ENCODE measurements around the gene PEX12. TPM values are rescaled to one million over a fixed set of nuclear protein-coding genes. Genes with fewer than 3 reads are reported as not detected.

PEX12 gene
- total RNA-seq, 1 donor from 2014 or later: 4.4 TPM

DNA sequence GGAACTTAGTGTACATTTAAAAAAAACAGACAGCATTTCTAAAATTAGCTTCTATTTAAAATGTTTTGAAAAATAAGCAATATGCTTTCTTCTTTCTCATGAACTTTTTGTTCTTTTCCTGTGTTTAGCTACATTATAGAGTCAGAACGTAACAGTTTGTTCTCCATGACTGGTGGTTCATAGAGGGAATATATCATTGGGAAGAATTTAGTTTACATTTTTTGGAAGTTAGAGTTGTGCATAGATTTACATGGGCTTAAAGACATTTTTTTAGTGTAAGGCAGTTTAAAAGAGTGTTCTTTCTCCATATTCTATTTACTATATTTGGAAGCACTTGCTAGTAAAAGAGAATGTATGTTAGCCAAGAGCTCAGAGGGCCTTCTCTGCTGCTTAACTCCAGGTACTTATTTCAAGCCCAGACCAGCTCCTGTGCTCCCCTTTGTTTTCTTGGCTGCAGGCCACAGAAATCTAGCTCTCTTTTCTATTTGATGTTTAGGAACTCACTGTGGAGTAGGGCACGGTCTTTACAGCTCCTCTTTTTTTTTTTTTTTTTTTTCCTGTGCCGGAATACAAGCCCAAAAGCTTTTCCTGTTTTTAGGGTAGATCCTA is 29.0 kb upstream of the PEX12 start:
- Mint-ChIP-seq H3K36me3 (ENCODE audit: low read depth, unreplicated experiment) (peaks cover 19% of the 10 kb centered on the region), H3K27ac (ENCODE audit: unreplicated experiment) (peak overlapping the region; percentile 64), H3K27me3 (ENCODE audit: unreplicated experiment) (no peaks in the 10 kb centered on the region), H3K4me1 (ENCODE audit: unreplicated experiment) (peaks cover 3% of the 10 kb centered on the region), H3K9me3 (ENCODE audit: unreplicated experiment) (no peaks in the 10 kb centered on the region), H3K4me3 (ENCODE audit: unreplicated experiment) (peak overlapping the region; percentile 6)
- TF ChIP-seq, protein P1, sequence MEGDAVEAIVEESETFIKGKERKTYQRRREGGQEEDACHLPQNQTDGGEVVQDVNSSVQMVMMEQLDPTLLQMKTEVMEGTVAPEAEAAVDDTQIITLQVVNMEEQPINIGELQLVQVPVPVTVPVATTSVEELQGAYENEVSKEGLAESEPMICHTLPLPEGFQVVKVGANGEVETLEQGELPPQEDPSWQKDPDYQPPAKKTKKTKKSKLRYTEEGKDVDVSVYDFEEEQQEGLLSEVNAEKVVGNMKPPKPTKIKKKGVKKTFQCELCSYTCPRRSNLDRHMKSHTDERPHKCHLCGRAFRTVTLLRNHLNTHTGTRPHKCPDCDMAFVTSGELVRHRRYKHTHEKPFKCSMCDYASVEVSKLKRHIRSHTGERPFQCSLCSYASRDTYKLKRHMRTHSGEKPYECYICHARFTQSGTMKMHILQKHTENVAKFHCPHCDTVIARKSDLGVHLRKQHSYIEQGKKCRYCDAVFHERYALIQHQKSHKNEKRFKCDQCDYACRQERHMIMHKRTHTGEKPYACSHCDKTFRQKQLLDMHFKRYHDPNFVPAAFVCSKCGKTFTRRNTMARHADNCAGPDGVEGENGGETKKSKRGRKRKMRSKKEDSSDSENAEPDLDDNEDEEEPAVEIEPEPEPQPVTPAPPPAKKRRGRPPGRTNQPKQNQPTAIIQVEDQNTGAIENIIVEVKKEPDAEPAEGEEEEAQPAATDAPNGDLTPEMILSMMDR (IDR thresholded peaks at IDR 0.05; ENCODE audit: unreplicated experiment): no peak
- no peak for DNase-seq (ENCODE audit: low spot score)

DNA sequence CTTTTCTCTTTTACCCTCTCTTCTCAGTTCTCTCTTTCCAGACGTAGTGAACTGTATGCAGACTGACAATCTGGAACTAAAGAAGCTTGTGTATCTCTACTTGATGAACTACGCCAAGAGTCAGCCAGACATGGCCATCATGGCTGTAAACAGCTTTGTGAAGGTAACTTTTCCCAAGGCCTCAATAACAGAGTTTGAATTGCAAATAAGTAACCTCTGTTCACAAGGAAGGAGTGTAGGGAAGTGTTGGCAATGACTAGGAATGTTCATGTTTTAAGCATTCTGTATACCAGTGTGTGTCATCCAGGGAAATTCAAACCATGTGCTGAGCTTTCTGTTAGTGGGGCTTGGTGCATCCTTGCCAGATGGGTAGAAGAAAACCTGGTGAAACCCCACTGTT is 27.3 kb upstream of the PEX12 start:
- Mint-ChIP-seq H3K27ac (ENCODE audit: unreplicated experiment) (no peak overlapping the region), H3K9me3 (ENCODE audit: unreplicated experiment) (no peaks in the 10 kb centered on the region), H3K4me1 (ENCODE audit: unreplicated experiment) (peaks cover 3% of the 10 kb centered on the region), H3K4me3 (ENCODE audit: unreplicated experiment) (no peak overlapping the region), H3K27me3 (ENCODE audit: unreplicated experiment) (no peaks in the 10 kb centered on the region), H3K36me3 (ENCODE audit: low read depth, unreplicated experiment) (peaks cover 19% of the 10 kb centered on the region)
- no peak for DNase-seq (ENCODE audit: low spot score)
- TF ChIP-seq, protein P1 (IDR thresholded peaks at IDR 0.05; ENCODE audit: unreplicated experiment): no peak

DNA sequence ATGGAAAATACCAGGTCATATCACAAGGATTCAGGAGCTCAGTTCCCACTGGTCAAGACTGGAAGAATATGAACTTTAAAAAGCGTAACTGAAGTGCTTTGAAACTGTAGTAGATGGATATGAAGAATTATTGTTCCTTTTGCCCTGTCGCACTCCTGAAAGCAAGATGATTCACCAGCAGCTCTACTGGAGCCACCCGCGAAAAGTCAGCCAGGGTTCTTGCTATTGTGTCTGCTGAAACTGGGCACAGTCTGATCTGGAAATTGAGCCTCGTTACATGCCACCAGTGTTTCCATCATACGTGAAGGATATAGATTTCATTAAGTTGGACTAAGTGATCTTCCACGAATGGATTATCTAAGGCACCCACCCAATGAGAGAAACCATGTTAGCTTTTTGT is 25.3 kb upstream of the PEX12 start:
- H3K9me3 Mint-ChIP-seq (ENCODE audit: unreplicated experiment): no peaks in the 10 kb centered on the region
- H3K4me3 Mint-ChIP-seq (ENCODE audit: unreplicated experiment): no peak overlapping the region
- H3K27me3 Mint-ChIP-seq (ENCODE audit: unreplicated experiment): no peaks in the 10 kb centered on the region
- DNase-seq (ENCODE audit: low spot score): no peak
- peaks cover 3% of the 10 kb centered on the region for H3K4me1 Mint-ChIP-seq (ENCODE audit: unreplicated experiment)
- no peak overlapping the region for H3K27ac Mint-ChIP-seq (ENCODE audit: unreplicated experiment)
- TF ChIP-seq, protein P1 (IDR thresholded peaks at IDR 0.05; ENCODE audit: unreplicated experiment): no peak
- peaks cover 21% of the 10 kb centered on the region for H3K36me3 Mint-ChIP-seq (ENCODE audit: low read depth, unreplicated experiment)

DNA sequence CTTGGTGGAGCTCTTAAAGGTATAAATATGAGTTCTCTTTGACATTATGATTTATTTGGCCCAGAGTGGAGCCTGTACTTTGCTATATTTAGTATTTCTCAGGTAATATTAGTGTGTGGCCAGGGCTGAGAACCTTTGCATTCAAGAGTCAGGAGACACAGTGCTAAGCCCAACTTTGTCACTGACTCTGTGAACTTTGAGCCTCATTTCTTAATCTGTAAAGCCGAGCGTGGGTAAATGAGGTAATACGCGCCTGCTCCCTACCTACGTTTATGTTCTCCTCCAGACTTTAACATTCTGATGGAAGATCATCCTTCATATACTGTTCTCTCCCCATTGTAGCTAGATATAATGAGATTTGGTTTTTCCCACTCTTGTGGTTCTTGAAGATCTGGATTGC is 19.2 kb upstream of the PEX12 start:
- no peaks in the 10 kb centered on the region for H3K27me3 Mint-ChIP-seq (ENCODE audit: unreplicated experiment)
- H3K4me3 Mint-ChIP-seq (ENCODE audit: unreplicated experiment): no peak overlapping the region
- no peak for DNase-seq (ENCODE audit: low spot score)
- H3K9me3 Mint-ChIP-seq (ENCODE audit: unreplicated experiment): no peaks in the 10 kb centered on the region
- H3K4me1 Mint-ChIP-seq (ENCODE audit: unreplicated experiment): no peaks in the 10 kb centered on the region
- no peak overlapping the region for H3K27ac Mint-ChIP-seq (ENCODE audit: unreplicated experiment)
- H3K36me3 Mint-ChIP-seq (ENCODE audit: low read depth, unreplicated experiment): peaks cover 26% of the 10 kb centered on the region
- TF ChIP-seq, protein P1 (IDR thresholded peaks at IDR 0.05; ENCODE audit: unreplicated experiment): no peak

DNA sequence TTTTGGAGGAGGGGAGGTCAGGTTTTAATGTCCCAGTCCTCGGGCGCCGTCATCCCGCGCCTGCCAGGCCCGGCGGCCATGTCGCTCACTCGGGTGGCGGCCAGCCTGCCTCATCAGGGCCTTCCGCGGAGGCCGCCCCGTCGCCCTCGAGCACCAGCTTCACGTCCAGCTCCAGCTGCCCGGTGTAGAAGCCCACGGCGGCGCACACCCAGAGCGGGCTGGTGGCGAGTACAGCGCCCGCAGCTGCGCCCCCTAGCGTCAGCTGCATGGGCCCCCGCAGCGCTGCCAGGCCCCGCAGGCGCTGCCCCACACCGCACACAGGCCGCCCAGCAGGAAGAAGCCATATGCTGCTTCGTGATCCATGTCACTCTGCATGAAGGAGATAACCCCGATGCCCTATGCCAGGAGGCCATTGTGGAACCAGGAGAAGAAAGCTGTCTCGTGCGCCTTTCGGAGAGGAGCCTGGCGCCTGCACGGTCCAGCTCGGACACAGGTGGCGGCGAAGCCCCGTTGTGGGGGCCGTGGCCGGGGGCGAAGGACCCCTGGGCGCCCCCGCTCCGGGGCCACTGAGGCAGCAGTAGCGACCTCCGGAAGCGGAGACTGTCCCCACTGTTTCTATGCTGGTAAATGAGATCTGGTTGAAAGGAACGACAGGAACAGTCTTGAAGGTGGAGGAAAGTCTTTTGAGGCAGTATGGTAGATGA is 18.3 kb upstream of the PEX12 start:
- H3K4me1 Mint-ChIP-seq (ENCODE audit: unreplicated experiment): no peaks in the 10 kb centered on the region
- no peak overlapping the region for H3K27ac Mint-ChIP-seq (ENCODE audit: unreplicated experiment)
- peak overlapping the region; percentile 75 for H3K4me3 Mint-ChIP-seq (ENCODE audit: unreplicated experiment)
- TF ChIP-seq, protein P1 (IDR thresholded peaks at IDR 0.05; ENCODE audit: unreplicated experiment): peak; percentile 77
- DNase-seq (ENCODE audit: low spot score): peak; percentile 69
- peaks cover 26% of the 10 kb centered on the region for H3K36me3 Mint-ChIP-seq (ENCODE audit: low read depth, unreplicated experiment)
- H3K9me3 Mint-ChIP-seq (ENCODE audit: unreplicated experiment): no peaks in the 10 kb centered on the region
- no peaks in the 10 kb centered on the region for H3K27me3 Mint-ChIP-seq (ENCODE audit: unreplicated experiment)
